Measurements from ENCODE around the gene ENTPD1. TPM values are rescaled to one million over a fixed set of nuclear protein-coding genes. Genes with fewer than 3 reads are reported as not detected.

The ENTPD1 gene
- total and polyA plus RNA-seq, 9 of the 15 experiments (the other 6 are each of a cell fraction or from before 2014, with no cell fraction given): 0.07 to 1.5 (median 0.37) TPM

- no peak for TF ChIP-seq IRF9 (tag; IDR thresholded peaks at IDR 0.05)
- TF ChIP-seq ZNF212 (CRISPR knock-in tag; IDR thresholded peaks at IDR 0.05): no peak
- TF ChIP-seq ZNF668 (CRISPR knock-in tag; IDR thresholded peaks at IDR 0.05): no peak
- no peak for TF ChIP-seq SMAD1 (IDR thresholded peaks at IDR 0.05; ENCODE audit: low read depth, low read length, partially characterized antibody)
- no peak for TF ChIP-seq ZNF121 (CRISPR knock-in tag; conservative IDR thresholded peaks at IDR 0.05)
- no peak for TF ChIP-seq ZNF23 (CRISPR knock-in tag; IDR thresholded peaks at IDR 0.05)
- no peak for TF ChIP-seq ETV6 (IDR thresholded peaks at IDR 0.05; ENCODE audit: borderline replicate concordance in 1 of 2, low read depth in 2 of 2, low read length in 1 of 2)
- TF ChIP-seq ETV6 (CRISPR knock-in tag; IDR thresholded peaks at IDR 0.05; ENCODE audit: borderline replicate concordance): no peak
- no peak for TF ChIP-seq XRCC5 (IDR thresholded peaks at IDR 0.05; ENCODE audit: low read depth, low read length)
- TF ChIP-seq HNRNPLL (IDR thresholded peaks at IDR 0.05; ENCODE audit: low read depth, low read length, poor library complexity, severe bottlenecking): no peak
- no peak for TF ChIP-seq REST (IDR thresholded peaks at IDR 0.05; ENCODE audit: borderline replicate concordance)
- TF ChIP-seq REST (CRISPR knock-in tag; IDR thresholded peaks at IDR 0.05; ENCODE audit: low read depth): no peak
Measured at GRCh38 chr10:95813054-95813685, 57.2 kb downstream of the ENTPD1 start (continued).

Measured in K562 (cell line).